OCI-M2 (cell line): ENCODE data around the gene COX4I2.
"Not testable (repeated sequence)": the region's sequence is repeated elsewhere in the genome, so short reads cannot be mapped to it uniquely, and the experiment has no call there.

Experiments
- DNase-seq: peaks from one replicate; lab custom pipeline; 2025; ENCODE audit not compliant: unreplicated experiment; lab: John Stamatoyannopoulos, UW

The COX4I2 gene

GRCh38 chr20:31653561-31653960 lies 15.8 kb downstream of the COX4I2 start:
- no peak for DNase-seq

GRCh38 chr20:31654534-31654933 lies 16.8 kb downstream of the COX4I2 start:
- DNase-seq, result no peak

DNA sequence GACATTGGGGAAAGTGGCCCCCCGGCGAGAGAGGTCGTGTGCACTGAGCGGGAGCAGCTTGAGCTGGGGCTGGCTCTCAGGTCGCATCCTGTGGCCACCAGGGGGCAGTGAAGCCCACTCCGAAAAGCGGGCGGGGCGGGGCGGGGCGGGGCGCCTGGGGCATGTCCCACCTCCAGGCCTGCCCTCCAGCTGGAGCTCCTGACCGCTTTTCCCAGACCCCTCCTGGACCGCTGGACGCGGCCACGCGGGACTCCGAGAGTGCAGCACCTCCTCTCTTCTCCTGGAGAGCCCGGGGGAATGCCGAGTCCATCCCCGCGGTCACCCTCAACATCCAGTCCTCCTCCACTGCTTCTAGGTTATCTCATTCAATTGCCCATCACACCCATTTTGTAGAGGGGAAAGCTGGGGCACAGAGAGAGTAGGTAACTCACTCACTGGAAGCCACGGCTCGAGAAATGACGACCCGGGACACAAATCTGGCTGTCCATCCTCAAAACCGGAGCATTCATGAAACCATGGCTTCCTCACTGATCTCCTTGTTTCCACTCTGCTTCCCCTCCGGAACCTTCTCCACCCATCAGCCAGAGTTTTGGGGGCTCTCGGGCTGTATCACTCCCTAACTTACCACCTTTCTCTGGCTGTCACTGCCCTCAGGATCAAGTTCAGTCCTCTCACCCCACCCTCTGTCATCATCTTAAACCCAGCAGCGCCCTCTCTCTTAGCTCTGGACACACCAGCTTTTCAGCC lies 24.1 kb downstream of the COX4I2 start:
- no peak for DNase-seq

GRCh38 chr20:31662372-31662854 lies 24.7 kb downstream of the COX4I2 start:
- DNase-seq, result no peak

GRCh38 chr20:31663524-31663837 lies 25.8 kb downstream of the COX4I2 start:
- DNase-seq, result no peak

GRCh38 chr20:31663838-31664695 lies 26.4 kb downstream of the COX4I2 start:
- no peak for DNase-seq

DNA sequence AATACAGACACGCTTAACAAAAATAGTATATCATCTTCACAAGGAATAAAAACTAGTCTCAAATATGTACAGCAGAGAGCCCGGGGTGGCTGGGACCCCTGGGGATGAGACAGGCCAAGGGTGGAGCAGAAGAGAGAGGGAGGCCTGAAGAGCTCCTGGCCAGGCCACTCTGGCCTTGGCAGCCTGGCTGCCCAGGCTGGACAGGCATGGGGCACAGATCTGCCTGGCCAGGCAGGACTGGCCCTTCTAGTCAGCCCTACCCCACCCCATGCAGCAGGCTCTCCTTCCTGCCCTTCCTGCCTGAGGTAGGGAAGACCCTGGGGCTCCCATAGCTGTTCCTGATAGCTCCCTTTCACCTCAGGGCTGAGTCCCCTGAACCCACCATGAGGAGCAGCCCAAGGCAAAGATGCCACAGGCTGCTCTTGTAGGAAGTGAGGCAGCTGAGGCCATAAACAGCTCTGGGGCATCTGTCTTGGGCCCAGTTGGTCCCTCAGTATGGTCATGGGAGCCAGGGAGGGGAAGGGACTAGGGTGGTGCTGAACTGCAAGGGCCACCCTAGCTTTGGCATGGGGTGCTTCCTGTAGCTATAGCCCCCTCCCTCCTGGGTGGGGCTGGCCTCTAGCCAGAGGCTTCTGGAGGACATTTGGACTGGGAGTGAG lies 27.1 kb downstream of the COX4I2 start:
- DNase-seq, result no peak

- no peak for DNase-seq
Observed at GRCh38 chr20:31665753-31666152, 28.0 kb downstream of the COX4I2 start.

- no peak for DNase-seq
Observed at GRCh38 chr20:31666258-31667042, 28.7 kb downstream of the COX4I2 start.

GRCh38 chr20:31667315-31668285 lies 29.9 kb downstream of the COX4I2 start:
- DNase-seq, result no peak

GRCh38 chr20:31668944-31669343 lies 31.2 kb downstream of the COX4I2 start:
- DNase-seq, result not testable (repeated sequence)

DNA sequence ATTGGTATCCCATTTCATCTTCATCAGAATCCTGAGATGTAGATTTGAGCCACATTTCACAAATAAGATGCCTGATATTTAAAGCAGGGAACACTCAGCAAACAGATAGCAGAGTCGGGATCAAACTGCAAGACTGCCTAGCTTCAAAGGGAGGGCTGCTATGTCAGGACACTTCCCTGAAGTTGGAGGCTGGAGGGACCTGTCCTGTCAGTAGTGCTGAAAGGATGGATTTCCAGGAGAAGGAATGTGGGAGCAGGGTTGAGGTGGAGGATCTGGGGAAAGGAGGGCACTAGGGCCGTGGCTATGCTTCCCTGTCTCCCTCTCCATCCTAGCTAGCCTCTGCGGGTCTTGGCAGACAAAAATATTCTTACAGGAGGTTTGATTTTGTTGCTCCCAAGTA lies 32.2 kb downstream of the COX4I2 start:
- DNase-seq, result no peak

DNA sequence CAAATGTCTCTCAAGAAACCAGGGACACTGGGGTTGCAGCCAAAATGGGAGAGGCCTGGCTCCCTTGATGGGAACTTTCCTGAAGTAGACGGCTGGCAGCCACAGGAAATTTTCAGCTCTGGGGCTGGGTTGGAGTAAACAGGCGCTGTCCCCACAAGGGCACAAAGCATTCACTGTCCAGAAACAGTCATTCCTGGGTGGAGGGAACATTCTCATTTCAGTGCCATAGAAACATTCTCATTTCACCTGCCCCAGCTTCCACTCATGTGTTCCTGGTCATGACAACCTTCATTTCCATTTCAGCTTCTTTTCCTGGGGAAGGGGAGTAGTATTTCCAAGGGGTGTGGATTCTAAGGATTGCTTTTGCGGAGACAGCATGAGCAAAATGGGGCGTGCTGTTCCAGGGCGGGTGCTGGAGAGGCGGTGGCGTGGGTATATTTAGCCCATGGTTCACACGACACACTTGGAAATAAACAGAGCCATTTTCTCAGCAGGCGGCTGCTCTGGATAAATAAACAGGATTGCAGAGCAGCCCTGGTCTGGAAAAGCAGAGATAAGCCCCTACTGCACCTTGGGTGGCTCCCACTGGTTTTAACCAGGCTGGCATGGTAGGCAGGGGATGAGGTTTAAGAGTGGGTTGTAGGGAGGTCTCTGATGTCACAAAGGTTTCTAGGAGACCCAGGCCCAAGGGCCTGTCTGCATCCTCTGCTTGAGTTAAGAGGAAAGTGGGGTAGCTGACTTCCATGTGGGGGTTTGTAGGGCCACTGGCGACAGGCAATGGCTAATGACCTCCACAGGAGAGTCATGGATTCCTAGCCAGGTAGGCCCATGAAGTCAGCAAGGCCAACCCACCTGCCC lies 32.9 kb downstream of the COX4I2 start:
- no peak for DNase-seq

- DNase-seq, result no peak
Observed at GRCh38 chr20:31671324-31671723, 33.6 kb downstream of the COX4I2 start.

DNA sequence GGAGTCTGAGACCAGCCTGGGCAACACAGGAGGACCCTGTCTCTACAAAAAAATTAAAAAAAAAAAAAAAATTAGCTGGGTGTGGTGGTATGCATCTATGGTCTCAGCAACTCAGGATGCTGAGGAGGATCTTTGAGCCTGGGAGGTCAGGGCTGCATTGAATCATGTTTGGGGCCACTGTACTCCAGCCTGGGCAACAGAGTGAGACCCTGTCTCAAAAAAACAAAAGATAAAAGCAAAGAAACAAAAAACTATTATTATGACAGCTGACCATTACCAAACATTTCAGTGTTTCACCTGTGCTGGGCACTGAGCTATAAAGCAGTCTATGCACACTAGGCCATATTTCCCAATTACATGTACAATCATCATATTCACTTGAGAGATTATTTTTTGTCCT lies 35.7 kb downstream of the COX4I2 start:
- DNase-seq, result no peak

- DNase-seq, result no peak
Observed at GRCh38 chr20:31673943-31674463, 36.3 kb downstream of the COX4I2 start.

GRCh38 chr20:31674895-31675827 lies 37.4 kb downstream of the COX4I2 start:
- DNase-seq, result peak; percentile 96
